HepG2 (cell line): ENCODE data around the gene TEAD1. TPM values are rescaled to one million over a fixed set of nuclear protein-coding genes. Genes with fewer than 3 reads are reported as not detected.

Experiments
- AGO2 ChIP-seq: fragments of 200-400 bp; formaldehyde crosslinking; optimal IDR thresholded peaks from 2 replicates; pipeline ENCODE3; 2017; ENCODE audit warnings: mild to moderate bottlenecking, low read depth, low read length, moderate library complexity
- ARID4A ChIP-seq: sonication (generic); formaldehyde crosslinking; IDR thresholded peaks from 2 replicates; pipeline ENCODE4 v1.5.0; 2020; ENCODE audit warnings: mild to moderate bottlenecking, missing genetic modification reagents, borderline replicate concordance
- BORCS8-MEF2B ChIP-seq: sonication (generic); formaldehyde crosslinking; IDR thresholded peaks from 2 replicates; pipeline ENCODE4 v1.8.0; 2022; ENCODE audit warnings: mild to moderate bottlenecking, missing genetic modification reagents
- HINFP ChIP-seq: sonication (generic); formaldehyde crosslinking; IDR thresholded peaks from 2 replicates; pipeline ENCODE4 v1.4.0; 2020; ENCODE audit warnings: low read depth, mild to moderate bottlenecking, missing genetic modification reagents
- MYPOP ChIP-seq: sonication (generic); formaldehyde crosslinking; IDR thresholded peaks from 2 replicates; pipeline ENCODE4 v1.8.1; 2023; ENCODE audit warnings: mild to moderate bottlenecking, moderate library complexity, missing genetic modification reagents
- PHB2 ChIP-seq: fragments of 450-650 bp; IDR thresholded peaks from 2 replicates; pipeline ENCODE4 v1.6.1; 2018; ENCODE audit not compliant: partially characterized antibody
- STAG1 ChIP-seq: sonication (generic); formaldehyde crosslinking; IDR thresholded peaks from 2 replicates; pipeline ENCODE4 v1.4.0; 2020; ENCODE audit warnings: missing genetic modification reagents
- SUZ12 ChIP-seq: fragments of 150-350 bp; IDR thresholded peaks from 2 replicates; pipeline ENCODE4 v1.6.1; 2014; ENCODE audit warnings: low read depth, low read length
- TSC22D2 ChIP-seq: sonication (generic); formaldehyde crosslinking; IDR thresholded peaks from 2 replicates; pipeline ENCODE4 v1.5.1; 2020; ENCODE audit warnings: missing genetic modification reagents, mild to moderate bottlenecking, borderline replicate concordance
- ZNF17 ChIP-seq: sonication (generic); formaldehyde crosslinking; IDR thresholded peaks from 2 replicates; pipeline ENCODE4 v1.5.0; 2020; ENCODE audit warnings: mild to moderate bottlenecking, missing genetic modification reagents
- ZNF18 ChIP-seq: sonication (generic); formaldehyde crosslinking; IDR thresholded peaks from 2 replicates; pipeline ENCODE4 v1.8.0; 2022; ENCODE audit warnings: mild to moderate bottlenecking, missing genetic modification reagents; ENCODE audit not compliant: insufficient replicate concordance
- ZSCAN12 ChIP-seq: sonication (generic); formaldehyde crosslinking; IDR thresholded peaks from 2 replicates; pipeline ENCODE4 v1.9.0; 2021; ENCODE audit warnings: mild to moderate bottlenecking, missing genetic modification reagents
- polyA plus RNA-seq, 8 experiments: library from polyadenylated mRNA; depleted of rRNA in 3 of 8; stranded (reverse) in 7 of 8; unstranded in 1 of 8; fragments of >200 nt; fragmentation: Illumina TruSeq in 4 of 8; extraction: Trizol in 4 of 8; gene quantifications; 2 replicates each; pipeline versions ENCODE4 v1.2.1 to v1.2.3, GENCODE V29; 2011 to 2016; ENCODE audit warnings: low read depth in 4 of 8, missing spikeins in 1 of 8, mixed read lengths in 1 of 8; ENCODE audit not compliant: insufficient read depth in 1 of 8
- total RNA-seq, 5 experiments: library from RNA; depleted of rRNA; stranded (reverse); fragments of >200 nt; fragmentation: Illumina TruSeq; extraction: Trizol; gene quantifications; 2 replicates each; pipeline ENCODE4 v1.2.3, GENCODE V29; 2016; ENCODE audit warnings: low read depth in 1 of 5
- TF ChIP-seq, protein P1 (sequence below): IDR thresholded peaks from 2 replicates; pipeline ENCODE4 v1.6.1; 2018; ENCODE audit warnings: missing genetic modification reagents, mild to moderate bottlenecking, missing compliant biosample characterization
- TF ChIP-seq, protein P2 (sequence below): sonication (generic); formaldehyde crosslinking; conservative IDR thresholded peaks from 2 replicates; pipeline ENCODE4 v1.4.0; 2020; ENCODE audit warnings: missing genetic modification reagents
- TF ChIP-seq, protein P3 (sequence below): sonication (generic); formaldehyde crosslinking; IDR thresholded peaks from 2 replicates; pipeline ENCODE4 v1.4.0; 2020; ENCODE audit warnings: missing genetic modification reagents

TEAD1 gene
- total and polyA plus RNA-seq, 2 of the 13 experiments (the other 11 are each of a cell fraction or from before 2014, with no cell fraction given) = 20.1 to 30.5 TPM

GRCh38 chr11:12902791-12903486 is 228.7 kb downstream of the TEAD1 start (continued):
- TF ChIP-seq ARID4A (CRISPR knock-in tag) = peak; percentile 31; the same call in 1 of the 2 replicates
- TF ChIP-seq MYPOP (CRISPR knock-in tag) = no peak
- no peak for TF ChIP-seq AGO2
- no peak for TF ChIP-seq HINFP
- no peak for TF ChIP-seq TSC22D2
- no peak for TF ChIP-seq BORCS8-MEF2B (CRISPR knock-in tag)
- TF ChIP-seq SUZ12 = no peak
- TF ChIP-seq, protein P1, sequence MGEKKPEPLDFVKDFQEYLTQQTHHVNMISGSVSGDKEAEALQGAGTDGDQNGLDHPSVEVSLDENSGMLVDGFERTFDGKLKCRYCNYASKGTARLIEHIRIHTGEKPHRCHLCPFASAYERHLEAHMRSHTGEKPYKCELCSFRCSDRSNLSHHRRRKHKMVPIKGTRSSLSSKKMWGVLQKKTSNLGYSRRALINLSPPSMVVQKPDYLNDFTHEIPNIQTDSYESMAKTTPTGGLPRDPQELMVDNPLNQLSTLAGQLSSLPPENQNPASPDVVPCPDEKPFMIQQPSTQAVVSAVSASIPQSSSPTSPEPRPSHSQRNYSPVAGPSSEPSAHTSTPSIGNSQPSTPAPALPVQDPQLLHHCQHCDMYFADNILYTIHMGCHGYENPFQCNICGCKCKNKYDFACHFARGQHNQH (CRISPR knock-in tag) = no peak
- TF ChIP-seq, protein P2, sequence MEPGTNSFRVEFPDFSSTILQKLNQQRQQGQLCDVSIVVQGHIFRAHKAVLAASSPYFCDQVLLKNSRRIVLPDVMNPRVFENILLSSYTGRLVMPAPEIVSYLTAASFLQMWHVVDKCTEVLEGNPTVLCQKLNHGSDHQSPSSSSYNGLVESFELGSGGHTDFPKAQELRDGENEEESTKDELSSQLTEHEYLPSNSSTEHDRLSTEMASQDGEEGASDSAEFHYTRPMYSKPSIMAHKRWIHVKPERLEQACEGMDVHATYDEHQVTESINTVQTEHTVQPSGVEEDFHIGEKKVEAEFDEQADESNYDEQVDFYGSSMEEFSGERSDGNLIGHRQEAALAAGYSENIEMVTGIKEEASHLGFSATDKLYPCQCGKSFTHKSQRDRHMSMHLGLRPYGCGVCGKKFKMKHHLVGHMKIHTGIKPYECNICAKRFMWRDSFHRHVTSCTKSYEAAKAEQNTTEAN (CRISPR knock-in tag) = no peak
- no peak for TF ChIP-seq ZNF18 (CRISPR knock-in tag)
- no peak for TF ChIP-seq ZSCAN12 (CRISPR knock-in tag)
- TF ChIP-seq PHB2 = no peak
- TF ChIP-seq ZNF17 = no peak
- TF ChIP-seq, protein P3, sequence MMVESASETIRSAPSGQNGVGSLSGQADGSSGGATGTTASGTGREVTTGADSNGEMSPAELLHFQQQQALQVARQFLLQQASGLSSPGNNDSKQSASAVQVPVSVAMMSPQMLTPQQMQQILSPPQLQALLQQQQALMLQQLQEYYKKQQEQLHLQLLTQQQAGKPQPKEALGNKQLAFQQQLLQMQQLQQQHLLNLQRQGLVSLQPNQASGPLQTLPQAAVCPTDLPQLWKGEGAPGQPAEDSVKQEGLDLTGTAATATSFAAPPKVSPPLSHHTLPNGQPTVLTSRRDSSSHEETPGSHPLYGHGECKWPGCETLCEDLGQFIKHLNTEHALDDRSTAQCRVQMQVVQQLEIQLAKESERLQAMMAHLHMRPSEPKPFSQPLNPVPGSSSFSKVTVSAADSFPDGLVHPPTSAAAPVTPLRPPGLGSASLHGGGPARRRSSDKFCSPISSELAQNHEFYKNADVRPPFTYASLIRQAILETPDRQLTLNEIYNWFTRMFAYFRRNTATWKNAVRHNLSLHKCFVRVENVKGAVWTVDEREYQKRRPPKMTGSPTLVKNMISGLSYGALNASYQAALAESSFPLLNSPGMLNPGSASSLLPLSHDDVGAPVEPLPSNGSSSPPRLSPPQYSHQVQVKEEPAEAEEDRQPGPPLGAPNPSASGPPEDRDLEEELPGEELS (CRISPR knock-in tag) = no peak
- TF ChIP-seq STAG1 (CRISPR knock-in tag) = no peak
